Heart right ventricle (tissue), 16 donors: ENCODE results near the gene TMEM182. TPM values are rescaled to one million over a fixed set of nuclear protein-coding genes. Genes with fewer than 3 reads are reported as not detected.

Experiments used
- ATAC-seq, 8 donors: fragments of 200-7000 bp; cut with Tn5 transposase; one replicate each; pipeline ENCODE4 v1.9.1; 2020; ENCODE audit warnings: mild to moderate bottlenecking in 8 of 8, moderate library complexity in 8 of 8, moderate number of reproducible peaks in 1 of 8
- DNase-seq, 2 donors: peaks; one replicate each; pipeline ENCODE4 v3.0.0-alpha.2; 2020
- H3K27ac ChIP-seq, 10 donors: fragments of 200-600 bp; sonication (generic) in 2 of 10; one replicate each; pipeline versions ENCODE4 v1.5.0 to v1.8.0; 2020 to 2022; ENCODE audit warnings: mild to moderate bottlenecking in 3 of 10
- H3K27me3 ChIP-seq, 7 donors: fragments of 200-600 bp; one replicate each; pipeline ENCODE4 v1.8.0; 2021 to 2022; ENCODE audit warnings: mild to moderate bottlenecking in 2 of 7
- H3K36me3 ChIP-seq, 9 donors: fragments of 200-600 bp; sonication (generic) in 1 of 9; one replicate each; pipeline versions ENCODE4 v1.5.0 to v1.8.0; 2020 to 2022; ENCODE audit warnings: mild to moderate bottlenecking in 2 of 9
- H3K4me1 ChIP-seq, 9 donors: fragments of 200-600 bp; sonication (generic) in 1 of 9; one replicate each; pipeline versions ENCODE4 v1.5.0 to v1.8.0; 2020 to 2022; ENCODE audit warnings: mild to moderate bottlenecking in 4 of 9
- H3K4me3 ChIP-seq, 10 donors: fragments of 200-600 bp; sonication (generic) in 2 of 10; one replicate each; pipeline versions ENCODE4 v1.5.0 to v1.8.0; 2020 to 2022; ENCODE audit warnings: mild to moderate bottlenecking in 7 of 10, moderate library complexity in 2 of 10
- H3K9me3 ChIP-seq, 11 donors: fragments of 200-600 bp in 10 of 11; sonication (generic) in 2 of 11; one replicate each; pipeline versions ENCODE4 v1.5.0 to v1.8.0; 2013 to 2022; ENCODE audit warnings: mild to moderate bottlenecking in 2 of 11, control low read depth in 1 of 11, moderate library complexity in 1 of 11
- CTCF ChIP-seq, 9 donors: fragments of 200-600 bp; sonication (generic) in 2 of 9; IDR thresholded peaks; one replicate each; pipeline versions ENCODE4 v1.5.0 to v1.8.0; 2021 to 2022; ENCODE audit warnings: antibody characterized with exemption in 9 of 9, mild to moderate bottlenecking in 5 of 9, moderate library complexity in 1 of 9
- WGBS, 2 donors: extraction: QIAGEN DNeasy Blood & Tissue Kit; methylation state at CpG; one replicate each; pipeline ENCODE4 v1.1.7; 2013; ENCODE audit warnings: inconsistent platforms in 1 of 2; 5-methylcytosine and 5-hydroxymethylcytosine counted together
- intact Hi-C, 10 donors: fragments of 100-400 bp; cut with DNase I; formaldehyde crosslinking; loops; one replicate each; pipeline versions ENCODE4 v1.11.1 to v1.14.2; 2022
- long read RNA-seq, 3 donors: library from polyadenylated mRNA; unstranded; transcript quantifications; one replicate each; pipeline ENCODE4 v2.0.0, GENCODE V29; 2020 to 2021
- polyA plus RNA-seq, 2 donors: library from polyadenylated mRNA; stranded (reverse); fragments of 200-250 nt; gene quantifications; one replicate each; pipeline ENCODE4 v1.2.3, GENCODE V29; 2013
- total RNA-seq, 10 donors: library from RNA; stranded (reverse); fragmentation: NEBNext Ultra II Directional in 3 of 10; extraction: Animal tissue kit (Norgen Biotek cat#: 25700) in 3 of 10; gene quantifications; one replicate each; pipeline versions ENCODE4 v1.2.1 to v1.2.4, GENCODE V29; 2021 to 2023
- donor health status: Arrhythmogenic right ventricular cardiomyopathy.
- donor health status: ischemic (EF 13 %, LVEDD 7.1; RV severe dilation, severe dysfunction).
- donor health status: healthy with polysubstance abuse.
- donor health status: DM: no; HTN: yes; CAD: no.
- donor health status: DM: no; HTN: no; CAD: no.
- donor health status: ischemic (EF 25% LVEDD 6.9; RV normal size, moderate dysfunction).
- donor health status: ischemic (EF 25% LVEDD 5.7; RV mildly dilated, moderate dysfunction).
- donor health status: healthy.
- donor health status: DM: yes; HTN: yes; CAD: no.
- donor health status: Ischemic cardiomyopathy.
- donor health status: ischemic (EF 35%, LVEDD 5.7; RV mildly dilated, moderate dysfunction).
- donor health status: nonischemic (EF 11% LVEDD 7.7; RV severe dilation, severe dysfunction).
- donor health status: DM: yes; HTN: yes; CAD: no.
- donor health status: PGD.
- donor health status: ischemic (EF 29% LVEDD 5.4; RV normal size, mild dysfunction).
- donor health status: nonischemic (EF 23%, LVEDD 6.1; RV moderate dilation, normal function).

Gene TMEM182
- total RNA-seq (100 to 1,000 TPM; 142 to 225 (median 191) TPM), polyA plus RNA-seq (10 to 100 TPM; 10.1 to 39.4 TPM)
- long read RNA-seq, donor 1, transcript TMEM182-203 (5 exons, 3,593 nt) = major isoform, 71 of 93 reads
- long read RNA-seq, donor 1, partial matches to known transcripts = 10 of 93 reads
- long read RNA-seq, donor 1, other reads (novel, unspliced or antisense) = 10 of 93 reads
- long read RNA-seq, donor 2, transcript TMEM182-207 (2 exons, 1,804 nt) = minor isoform, 6 of 167 reads
- long read RNA-seq, donor 2, transcript TMEM182-203 (5 exons, 3,593 nt) = major isoform, 123 of 167 reads
- long read RNA-seq, donor 2, partial matches to known transcripts = 17 of 167 reads
- long read RNA-seq, donor 2, other reads (novel, unspliced or antisense) = 19 of 167 reads
- long read RNA-seq, donor 3, transcript TMEM182-203 (5 exons, 3,593 nt) = major isoform, 262 of 369 reads
- long read RNA-seq, donor 3, transcript TMEM182-207 (2 exons, 1,804 nt) = minor isoform, 8 of 369 reads
- long read RNA-seq, donor 3, partial matches to known transcripts = 68 of 369 reads
- long read RNA-seq, donor 3, other reads (novel, unspliced or antisense) = 27 of 369 reads

- no peak for TF ChIP-seq CTCF (IDR thresholded peaks at IDR 0.05)
- Histone ChIP-seq H3K4me3 (peak within 1 kb of the TSS; percentile 13 to 55 (median 44)), H3K36me3 (peaks cover 0 to 20% (median 0%) of the 10 kb centered on the region in 9 donors), H3K4me1 (peaks cover 0 to 54% (median 28%) of the 10 kb centered on the region in 9 donors), H3K27ac (peak within 1 kb of the TSS; percentile 36 to 88 (median 73)), H3K9me3 (no peaks in the 10 kb centered on the region), H3K27me3 (no peaks in the 10 kb centered on the region)
- 26 to 40% methylated on average over 4 of the region's 4 CpGs for WGBS, 2 donors
- peak; percentile 87 to 96 (median 92) for ATAC-seq
- intact Hi-C loops = loop anchor here in 1 of 10 donors (2.0 kb wide), 1 partner anchor 41 kb away; no protein-coding TSS in a partner anchor
- DNase-seq = peak; percentile 58 to 72
Observed at GRCh38 chr2:102761763-102762162, at the start of gene TMEM182. Gene TMEM182, plus strand, starts transcription at chr2:102762031. Its CDS starts 187 bp downstream, at chr2:102762218.

- WGBS, 2 donors = 81 to 84% methylated on average over 5 of the region's 5 CpGs
- no peak overlapping the region for H3K4me3 ChIP-seq
- ATAC-seq = peak in 2 of 8 donors; percentile 29 to 77
- intact Hi-C loops = no loop called here
- no peaks in the 10 kb centered on the region for H3K9me3 ChIP-seq
- H3K4me1 ChIP-seq = no peaks in the 10 kb centered on the region
- DNase-seq = no peak
- no peak overlapping the region for H3K27ac ChIP-seq
- no peaks in the 10 kb centered on the region for H3K27me3 ChIP-seq
- peaks cover 0 to 53% (median 26%) of the 10 kb centered on the region in 9 donors for H3K36me3 ChIP-seq
- TF ChIP-seq CTCF (IDR thresholded peaks at IDR 0.05) = no peak
Observed at GRCh38 chr2:102717308-102718018, 44.4 kb upstream of the TMEM182 start.

GRCh38 chr2:102718387-102719316, 43.2 kb upstream of the TMEM182 start:
- WGBS, 2 donors = 94 to 97% methylated on average over 26 of the region's 26 CpGs
- ATAC-seq = peak in 1 of 8 donors; percentile 9
- Histone ChIP-seq H3K4me3 (no peak overlapping the region), H3K9me3 (no peaks in the 10 kb centered on the region), H3K27ac (no peak overlapping the region), H3K36me3 (peaks cover 0 to 64% (median 26%) of the 10 kb centered on the region in 9 donors), H3K4me1 (no peaks in the 10 kb centered on the region), H3K27me3 (no peaks in the 10 kb centered on the region)
- DNase-seq = no peak
- no peak for TF ChIP-seq CTCF (IDR thresholded peaks at IDR 0.05)
- intact Hi-C loops = no loop called here
